Bronchial epithelial cell (primary cell): ENCODE measurements around the gene ARRDC3. TPM values are rescaled to one million over a fixed set of nuclear protein-coding genes. Genes with fewer than 3 reads are reported as not detected.

ENCODE experiments used
- DNase-seq: peaks from one replicate; pipeline ENCODE4 v3.0.0-alpha.2; 2010; ENCODE audit warnings: low read depth
- FAIRE-seq: peaks from 2 replicates; lab custom pipeline; 2011; peaks lifted over from hg19 to GRCh38; lab: Jason Lieb, UNC
- H3K27me3 ChIP-seq: 2 replicates; pipeline ENCODE4 v1.5.1; 2011; ENCODE audit warnings: low read length; ENCODE audit not compliant: control insufficient read depth, insufficient read depth
- H3K36me3 ChIP-seq: 2 replicates; pipeline ENCODE4 v1.5.1; 2011; ENCODE audit warnings: low read length; ENCODE audit not compliant: control insufficient read depth, insufficient read depth
- H3K4me3 ChIP-seq: 2 replicates; pipeline ENCODE4 v1.5.1; 2011; ENCODE audit warnings: mild to moderate bottlenecking, low read depth, low read length, control low read depth
- total RNA-seq: library from RNA; depleted of rRNA; stranded (reverse); fragments of >200 nt; gene quantifications from 2 replicates; pipeline ENCODE4 v1.2.1, GENCODE V29; 2014
- TF ChIP-seq, protein P1 (sequence below): IDR thresholded peaks from 2 replicates; pipeline ENCODE4 v1.5.1; 2011; ENCODE audit warnings: mild to moderate bottlenecking, moderate library complexity, low read length, control low read depth, inconsistent platforms; ENCODE audit not compliant: insufficient read depth, severe bottlenecking

ARRDC3 gene
- total RNA-seq, 1 donor from 2014 or later, result 70.3 TPM

DNA sequence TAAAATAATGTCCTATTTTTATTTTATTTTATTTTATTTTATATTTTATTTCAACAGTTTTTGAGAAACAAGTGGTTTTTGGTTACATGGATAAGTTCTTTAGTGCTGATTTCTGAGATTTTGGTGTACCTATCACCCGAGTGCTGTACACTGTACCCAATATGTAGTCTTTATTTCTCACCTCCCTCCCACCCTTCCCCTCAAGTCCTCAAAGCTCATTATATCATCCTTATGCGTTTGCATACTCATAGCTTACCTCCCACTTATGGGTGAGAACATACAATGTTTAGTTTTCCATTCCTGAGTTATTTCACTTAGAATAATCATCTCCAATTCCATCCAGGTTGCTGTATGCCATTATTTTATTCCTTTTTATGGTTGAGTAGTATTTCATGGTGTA is 63.5 kb downstream of the ARRDC3 start:
- no peaks in the 10 kb centered on the region for H3K36me3 ChIP-seq
- FAIRE-seq (no peak), DNase-seq (no peak)
- H3K4me3 ChIP-seq, result no peak overlapping the region
- TF ChIP-seq, protein P1, sequence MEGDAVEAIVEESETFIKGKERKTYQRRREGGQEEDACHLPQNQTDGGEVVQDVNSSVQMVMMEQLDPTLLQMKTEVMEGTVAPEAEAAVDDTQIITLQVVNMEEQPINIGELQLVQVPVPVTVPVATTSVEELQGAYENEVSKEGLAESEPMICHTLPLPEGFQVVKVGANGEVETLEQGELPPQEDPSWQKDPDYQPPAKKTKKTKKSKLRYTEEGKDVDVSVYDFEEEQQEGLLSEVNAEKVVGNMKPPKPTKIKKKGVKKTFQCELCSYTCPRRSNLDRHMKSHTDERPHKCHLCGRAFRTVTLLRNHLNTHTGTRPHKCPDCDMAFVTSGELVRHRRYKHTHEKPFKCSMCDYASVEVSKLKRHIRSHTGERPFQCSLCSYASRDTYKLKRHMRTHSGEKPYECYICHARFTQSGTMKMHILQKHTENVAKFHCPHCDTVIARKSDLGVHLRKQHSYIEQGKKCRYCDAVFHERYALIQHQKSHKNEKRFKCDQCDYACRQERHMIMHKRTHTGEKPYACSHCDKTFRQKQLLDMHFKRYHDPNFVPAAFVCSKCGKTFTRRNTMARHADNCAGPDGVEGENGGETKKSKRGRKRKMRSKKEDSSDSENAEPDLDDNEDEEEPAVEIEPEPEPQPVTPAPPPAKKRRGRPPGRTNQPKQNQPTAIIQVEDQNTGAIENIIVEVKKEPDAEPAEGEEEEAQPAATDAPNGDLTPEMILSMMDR, result no peak
- no peaks in the 10 kb centered on the region for H3K27me3 ChIP-seq

DNA sequence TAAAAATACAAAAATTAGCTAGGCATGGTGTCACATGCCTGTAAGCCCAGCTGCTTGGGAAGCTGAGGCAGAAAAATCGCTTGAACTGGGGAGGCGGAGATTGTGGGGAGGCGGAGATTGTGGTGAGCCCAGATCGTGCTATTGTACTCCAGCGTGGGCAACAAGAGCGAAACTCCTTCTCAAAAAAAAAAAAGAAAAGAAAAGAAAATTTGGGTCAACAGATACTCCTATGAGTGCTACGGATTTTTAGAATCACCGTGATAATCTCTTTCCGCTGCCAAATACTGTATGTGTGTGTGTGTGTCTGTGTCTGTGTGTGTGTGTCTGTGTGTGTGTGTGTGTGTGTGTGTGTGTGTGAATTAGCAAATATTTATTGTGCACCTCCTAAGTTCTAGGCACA is 64.4 kb downstream of the ARRDC3 start:
- Histone ChIP-seq H3K36me3 (no peaks in the 10 kb centered on the region), H3K4me3 (no peak overlapping the region), H3K27me3 (no peaks in the 10 kb centered on the region)
- TF ChIP-seq, protein P1, result no peak
- DNase-seq (no peak), FAIRE-seq (no peak)
